GM19099 (cell line): ENCODE results near the gene CD209.

Experiments used
- POLR2A ChIP-seq: IDR thresholded peaks from 3 replicates; pipeline ENCODE4 v1.6.1; 2011; ENCODE audit warnings: low read depth; ENCODE audit not compliant: insufficient read length; ENCODE audit errors: extremely low read depth

CD209 gene

DNA sequence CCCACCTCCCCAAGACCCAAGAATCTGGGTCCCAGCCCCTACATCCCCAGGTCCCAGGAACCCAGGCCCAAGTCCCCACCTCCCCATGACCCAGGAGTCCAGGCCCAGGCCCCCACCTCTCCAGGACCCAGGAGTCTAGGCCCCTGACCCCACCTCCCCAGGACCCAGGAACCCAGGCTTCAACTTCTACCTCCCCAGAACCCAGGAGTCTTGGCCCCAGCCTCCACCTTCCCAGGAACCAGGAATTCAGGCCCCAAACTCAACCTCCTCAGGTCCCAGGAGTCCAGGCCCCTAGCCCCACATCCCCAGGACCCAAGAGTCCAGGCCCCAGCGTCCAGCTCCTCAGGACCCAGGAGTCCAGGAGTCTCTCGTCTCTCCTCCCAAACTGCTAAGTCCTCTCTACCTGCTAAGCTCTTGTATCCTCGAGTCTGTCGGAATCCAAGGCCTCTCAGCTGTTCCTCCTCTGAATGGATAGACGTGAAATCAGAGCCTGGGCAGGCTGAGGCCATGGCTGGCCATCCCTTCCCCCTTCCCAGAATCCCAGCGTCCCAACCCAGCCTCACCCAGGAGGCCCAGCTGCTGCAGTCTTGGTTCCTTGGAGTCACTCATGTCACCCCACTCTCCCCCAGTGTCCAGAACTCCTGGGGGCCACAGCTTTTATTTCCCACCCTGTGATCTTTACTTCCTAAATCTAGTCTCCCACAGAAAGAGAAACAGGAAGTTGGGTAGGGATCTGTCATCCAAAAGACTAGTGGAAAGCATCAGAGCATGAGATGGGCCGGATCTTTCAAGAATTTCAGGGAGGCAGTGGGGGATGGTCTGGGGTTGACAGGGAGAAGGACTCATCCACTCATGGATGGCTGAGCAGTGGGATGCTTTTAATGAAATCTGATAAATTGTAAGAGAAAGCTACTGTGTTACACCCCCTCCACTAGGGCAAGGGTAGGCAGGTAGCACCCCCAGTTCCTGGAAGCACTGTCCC lies at the start of gene CD209:
CD209 (minus strand) TSS at position 632 of the 982 bp plus-strand sequence; CDS start at position 609, 23 bp downstream.
- TF ChIP-seq POLR2A = no peak

DNA sequence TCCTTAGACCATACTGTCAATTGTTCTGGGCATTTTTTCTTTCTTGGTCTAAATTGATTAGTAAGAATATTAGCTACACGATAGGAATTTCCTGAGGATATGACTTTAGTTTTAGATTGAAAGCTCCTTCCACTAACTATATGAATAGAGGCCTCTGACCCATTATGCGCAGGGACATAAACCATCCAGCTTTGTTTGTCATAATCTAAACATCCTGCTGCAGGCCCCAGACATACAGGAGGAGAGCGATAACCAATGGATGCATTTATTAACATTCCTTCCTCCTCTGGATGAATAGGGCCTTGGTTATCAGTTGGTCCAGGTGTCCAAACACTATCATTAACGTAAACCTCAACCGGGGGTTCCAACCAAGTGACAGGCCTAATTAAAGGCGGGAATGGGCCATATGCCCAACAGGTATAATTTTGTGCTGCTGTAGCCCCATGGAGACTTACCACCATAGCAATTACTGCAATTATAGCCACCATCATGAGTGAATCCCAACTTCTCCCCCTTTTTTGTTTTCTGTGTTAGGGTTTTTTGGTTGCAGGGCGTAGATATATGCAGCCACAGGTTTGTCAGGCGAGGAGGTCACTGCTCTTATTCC lies 48.3 kb upstream of the CD209 start:
- no peak for TF ChIP-seq POLR2A

- no peak for TF ChIP-seq POLR2A
These were observed 46.2 kb upstream of the CD209 start for GRCh38 chr19:7793493-7793892.

- TF ChIP-seq POLR2A = no peak
These were observed 44.9 kb upstream of the CD209 start for GRCh38 chr19:7792281-7792680.

GRCh38 chr19:7790416-7790815 lies 43.1 kb upstream of the CD209 start:
- TF ChIP-seq POLR2A = no peak

DNA sequence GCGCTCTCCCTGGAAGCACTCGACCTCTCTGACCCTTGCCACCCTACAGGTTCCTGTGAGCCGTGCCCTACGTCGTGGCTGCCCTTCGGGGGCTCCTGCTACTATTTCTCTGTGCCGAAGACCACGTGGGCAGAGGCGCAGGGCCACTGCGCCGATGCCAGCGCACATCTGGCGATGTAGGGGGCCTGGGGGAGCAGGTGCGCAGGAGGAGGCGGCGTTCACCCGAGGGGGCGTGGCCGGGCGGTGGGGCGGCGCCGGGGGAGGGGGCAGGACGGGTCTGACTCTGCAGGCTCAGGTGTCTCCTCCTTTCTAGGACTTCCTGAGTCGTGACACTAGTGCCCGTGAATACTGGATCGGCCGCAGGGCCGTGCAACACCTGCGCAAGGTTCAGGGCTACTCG lies 42.1 kb upstream of the CD209 start:
- no peak for TF ChIP-seq POLR2A

GRCh38 chr19:7788933-7789323 lies 41.6 kb upstream of the CD209 start:
- TF ChIP-seq POLR2A = no peak

- TF ChIP-seq POLR2A = no peak
These were observed 41.0 kb upstream of the CD209 start for GRCh38 chr19:7788178-7788932.

- no peak for TF ChIP-seq POLR2A
These were observed 40.4 kb upstream of the CD209 start for GRCh38 chr19:7787602-7788177.

GRCh38 chr19:7787141-7787540 lies 39.8 kb upstream of the CD209 start:
- no peak for TF ChIP-seq POLR2A

- TF ChIP-seq POLR2A = no peak
These were observed 37.5 kb upstream of the CD209 start for GRCh38 chr19:7784856-7785255.

DNA sequence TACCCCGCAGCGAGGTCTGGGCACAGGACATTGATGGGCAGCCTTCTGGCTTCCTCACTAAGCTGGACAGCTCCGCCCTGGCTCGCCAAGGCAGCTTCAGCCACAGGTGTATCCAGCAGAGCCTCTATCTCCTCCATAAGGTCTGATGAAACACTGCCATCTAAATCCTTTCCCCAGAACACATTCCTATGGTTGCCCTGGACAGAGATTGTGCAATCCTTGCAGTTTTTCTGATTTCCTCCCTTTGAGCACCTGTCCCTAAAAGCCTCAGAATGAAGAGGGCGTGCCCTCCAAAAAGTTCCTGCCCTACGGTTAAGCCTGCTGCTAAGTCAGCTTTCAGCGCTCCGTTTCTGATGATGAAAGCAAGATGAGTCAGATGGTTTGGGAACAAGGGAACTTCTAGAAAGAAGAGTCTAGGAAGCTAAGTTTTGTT lies 36.7 kb upstream of the CD209 start:
- no peak for TF ChIP-seq POLR2A

DNA sequence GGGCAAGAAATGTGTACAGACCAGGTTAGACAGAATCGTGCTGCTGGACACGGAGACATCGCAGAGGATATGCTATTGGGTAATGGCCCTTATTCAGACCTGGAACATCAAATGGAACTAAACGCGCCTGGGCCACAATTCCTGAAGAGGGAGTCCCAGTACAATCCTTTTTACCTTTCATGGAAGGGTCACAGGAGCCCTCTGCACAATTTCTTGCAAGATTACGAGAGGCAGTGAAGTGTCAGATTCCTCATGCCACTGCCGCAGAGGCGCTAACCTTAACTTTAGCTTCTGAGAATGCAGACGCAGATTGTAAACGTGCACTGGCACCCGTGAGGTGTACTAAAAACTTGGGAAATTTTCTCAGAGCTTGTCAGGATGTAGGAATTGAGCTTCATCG lies 33.8 kb upstream of the CD209 start:
- TF ChIP-seq POLR2A = no peak

GRCh38 chr19:7779631-7780486 lies 32.5 kb upstream of the CD209 start:
- no peak for TF ChIP-seq POLR2A
